GM19468 (cell line): Measurements from ENCODE around the gene PRKCB.
"Not testable (repeated sequence)": the region's sequence is repeated elsewhere in the genome, so short reads cannot be mapped to it uniquely, and the experiment has no call there.

Experiments used
- ATAC-seq: cut with Tn5 transposase; IDR thresholded peaks from one replicate; pipeline ENCODE4 v1.9.1; 2021; ENCODE audit warnings: mild to moderate bottlenecking, moderate library complexity, moderate number of reproducible peaks; ENCODE audit not compliant: unreplicated experiment; ENCODE audit errors: extremely low read depth

The PRKCB gene

GRCh38 chr16:24140730-24141129 is 304.9 kb downstream of the PRKCB start:
- no peak for ATAC-seq

- ATAC-seq = no peak
Observed at GRCh38 chr16:24141466-24141865, 305.7 kb downstream of the PRKCB start.

GRCh38 chr16:24141917-24142316 is 306.1 kb downstream of the PRKCB start:
- no peak for ATAC-seq

- no peak for ATAC-seq
Observed at GRCh38 chr16:24145927-24146326, 310.1 kb downstream of the PRKCB start.

GRCh38 chr16:24146518-24146917 is 310.7 kb downstream of the PRKCB start:
- no peak for ATAC-seq

- no peak for ATAC-seq
Observed at GRCh38 chr16:24149102-24149501, 313.3 kb downstream of the PRKCB start.

GRCh38 chr16:24150282-24150681 is 314.5 kb downstream of the PRKCB start:
- ATAC-seq = no peak

GRCh38 chr16:24151482-24151939 is 315.7 kb downstream of the PRKCB start:
- no peak for ATAC-seq

GRCh38 chr16:24152048-24152447 is 316.3 kb downstream of the PRKCB start:
- not testable (repeated sequence) for ATAC-seq

GRCh38 chr16:24152826-24153225 is 317.0 kb downstream of the PRKCB start:
- ATAC-seq = no peak

GRCh38 chr16:24156777-24157176 is 321.0 kb downstream of the PRKCB start:
- ATAC-seq = no peak

GRCh38 chr16:24163935-24164334 is 328.2 kb downstream of the PRKCB start:
- no peak for ATAC-seq

- ATAC-seq = no peak
Observed at GRCh38 chr16:24164416-24164815, 328.6 kb downstream of the PRKCB start.

- no peak for ATAC-seq
Observed at GRCh38 chr16:24165273-24165672, 329.5 kb downstream of the PRKCB start.

- ATAC-seq = no peak
Observed at GRCh38 chr16:24166661-24167528, 331.1 kb downstream of the PRKCB start.

- no peak for ATAC-seq
Observed at GRCh38 chr16:24168856-24169255, 333.1 kb downstream of the PRKCB start.

GRCh38 chr16:24170407-24170806 is 334.6 kb downstream of the PRKCB start:
- ATAC-seq = no peak

GRCh38 chr16:24174504-24174903 is 338.7 kb downstream of the PRKCB start:
- ATAC-seq = no peak

GRCh38 chr16:24174957-24175356 is 339.2 kb downstream of the PRKCB start:
- ATAC-seq = no peak

GRCh38 chr16:24178496-24178895 is 342.7 kb downstream of the PRKCB start:
- ATAC-seq = no peak

- ATAC-seq = no peak
Observed at GRCh38 chr16:24180451-24180850, 344.7 kb downstream of the PRKCB start.

- no peak for ATAC-seq
Observed at GRCh38 chr16:24188021-24188542, 352.3 kb downstream of the PRKCB start.
